ENCODE results near the gene TRIP12.

- TF ChIP-seq PRDM10 (tag by site-specific recombination; IDR thresholded peaks at IDR 0.05) (no peak), ZNF274 (IDR thresholded peaks at IDR 0.05; ENCODE audit: low read length) (no peak), ZNF274 (tag by site-specific recombination; IDR thresholded peaks at IDR 0.05; ENCODE audit: borderline replicate concordance) (no peak), ZFP69B (tag by site-specific recombination; IDR thresholded peaks at IDR 0.05) (no peak), ZNF335 (tag by site-specific recombination; conservative IDR thresholded peaks at IDR 0.05) (no peak), CTCF (tag by site-specific recombination; IDR thresholded peaks at IDR 0.05) (no peak), ZBTB8A (tag by site-specific recombination; IDR thresholded peaks at IDR 0.05) (no peak), ZNF529 (tag by site-specific recombination; IDR thresholded peaks at IDR 0.05; ENCODE audit: insufficient replicate concordance) (no peak), TSHZ1 (tag by site-specific recombination; IDR thresholded peaks at IDR 0.05; ENCODE audit: borderline replicate concordance) (no peak), FEZF1 (tag by site-specific recombination; IDR thresholded peaks at IDR 0.05) (no peak), HIC1 (tag by site-specific recombination; IDR thresholded peaks at IDR 0.05) (no peak), ZNF76 (tag by site-specific recombination; IDR thresholded peaks at IDR 0.05; ENCODE audit: borderline replicate concordance, low read depth) (no peak), SP3 (tag by site-specific recombination; IDR thresholded peaks at IDR 0.05) (no peak), ZNF302 (tag by site-specific recombination; IDR thresholded peaks at IDR 0.05; ENCODE audit: low read depth) (no peak), ZNF350 (tag by site-specific recombination; IDR thresholded peaks at IDR 0.05) (no peak)
These were observed 32.8 kb downstream of the TRIP12 start for GRCh38 chr2:229889023-229889422.
